Measurements from ENCODE around the gene RTN1.

The RTN1 gene

GRCh38 chr14:59811073-59811472 is 59.5 kb downstream of the RTN1 start:
- Histone ChIP-seq H3K4me1 (ENCODE audit: control insufficient read depth, insufficient read depth, low read length, poor library complexity, severe bottlenecking) (no peaks in the 10 kb centered on the region), H3K27ac (ENCODE audit: insufficient read depth, low read length, poor library complexity, severe bottlenecking) (no peak overlapping the region), H3K4me3 (ENCODE audit: insufficient read depth, low read depth, low read length, poor library complexity, severe bottlenecking) (no peak overlapping the region), H3K9me3 (ENCODE audit: control insufficient read depth, low read length) (no peaks in the 10 kb centered on the region), H3K27me3 (replicated peaks; ENCODE audit: control insufficient read depth, insufficient read depth, low read length, poor library complexity, severe bottlenecking) (no peaks in the 10 kb centered on the region), H3K36me3 (ENCODE audit: control insufficient read depth, insufficient read depth, low read length) (no peaks in the 10 kb centered on the region)
- no peak for DNase-seq

DNA sequence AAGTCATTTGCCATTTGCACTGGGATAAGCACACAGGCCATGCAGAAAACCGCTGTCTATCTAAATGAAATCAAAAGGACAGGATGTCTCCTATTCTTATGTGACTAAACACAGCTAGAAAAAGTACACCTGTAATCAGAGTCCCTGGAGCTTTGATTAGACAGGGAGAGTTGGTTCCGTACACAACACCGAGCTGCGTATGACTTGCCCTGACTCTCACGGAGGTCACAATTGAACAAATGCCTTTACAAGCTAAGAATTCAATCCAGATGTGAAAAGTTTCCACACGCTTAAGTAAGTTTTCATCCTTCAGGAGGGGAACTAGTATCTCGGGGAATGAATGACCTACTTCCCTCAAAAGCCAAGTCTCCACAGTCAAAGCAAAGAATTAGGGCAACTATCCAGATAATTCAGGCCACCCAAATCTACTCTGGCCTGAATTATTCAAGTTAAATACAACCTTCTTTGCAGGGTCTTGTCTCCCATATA is 67.5 kb downstream of the RTN1 start:
- no peak for DNase-seq
- no peak overlapping the region for H3K27ac ChIP-seq (ENCODE audit: insufficient read depth, low read length, poor library complexity, severe bottlenecking)
- H3K4me1 ChIP-seq (ENCODE audit: control insufficient read depth, insufficient read depth, low read length, poor library complexity, severe bottlenecking) = no peaks in the 10 kb centered on the region
- H3K4me3 ChIP-seq (ENCODE audit: insufficient read depth, low read depth, low read length, poor library complexity, severe bottlenecking) = no peak overlapping the region
- H3K36me3 ChIP-seq (ENCODE audit: control insufficient read depth, insufficient read depth, low read length) = no peaks in the 10 kb centered on the region
- no peaks in the 10 kb centered on the region for H3K9me3 ChIP-seq (ENCODE audit: control insufficient read depth, low read length)
- no peaks in the 10 kb centered on the region for H3K27me3 ChIP-seq (replicated peaks; ENCODE audit: control insufficient read depth, insufficient read depth, low read length, poor library complexity, severe bottlenecking)

- H3K27ac ChIP-seq (ENCODE audit: insufficient read depth, low read length, poor library complexity, severe bottlenecking) = no peak overlapping the region
These were observed 82.4 kb downstream of the RTN1 start for GRCh38 chr14:59788176-59788575.

DNA sequence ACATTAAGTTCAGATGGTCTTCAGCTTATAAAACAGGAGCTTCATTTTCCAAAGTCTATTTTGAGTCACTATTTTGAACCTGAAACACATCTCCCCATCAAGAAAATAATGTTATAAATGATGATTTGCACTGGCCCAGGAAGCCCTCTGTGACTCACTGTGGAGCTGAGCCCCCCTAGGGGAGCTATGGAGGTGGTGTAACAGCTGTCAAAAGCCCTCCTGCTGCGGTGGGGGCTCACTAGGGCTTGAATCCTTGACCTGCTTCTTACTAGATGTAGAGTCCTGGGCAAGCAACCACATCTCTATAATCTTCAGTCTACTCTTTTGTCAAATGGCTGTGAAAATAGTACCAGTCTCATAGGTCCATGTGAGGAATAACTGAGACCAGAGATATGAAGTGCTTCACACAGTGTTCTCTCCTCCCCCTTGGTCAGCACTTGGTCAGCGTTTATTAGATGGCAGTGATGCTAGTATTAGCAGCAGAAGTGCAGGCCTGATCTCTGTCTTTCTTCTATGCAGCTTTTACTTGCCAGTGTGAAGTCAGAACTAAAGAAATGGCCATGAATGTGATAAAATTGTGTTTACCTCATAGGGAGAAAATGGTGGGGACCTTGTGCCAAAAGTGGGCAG is 83.4 kb downstream of the RTN1 start:
- Histone ChIP-seq H3K27me3 (replicated peaks; ENCODE audit: control insufficient read depth, insufficient read depth, low read length, poor library complexity, severe bottlenecking) (no peaks in the 10 kb centered on the region), H3K4me3 (ENCODE audit: insufficient read depth, low read depth, low read length, poor library complexity, severe bottlenecking) (no peak overlapping the region), H3K9me3 (ENCODE audit: control insufficient read depth, low read length) (no peaks in the 10 kb centered on the region), H3K36me3 (ENCODE audit: control insufficient read depth, insufficient read depth, low read length) (no peaks in the 10 kb centered on the region), H3K4me1 (ENCODE audit: control insufficient read depth, insufficient read depth, low read length, poor library complexity, severe bottlenecking) (no peaks in the 10 kb centered on the region), H3K27ac (ENCODE audit: insufficient read depth, low read length, poor library complexity, severe bottlenecking) (no peak overlapping the region)
- no peak for DNase-seq

More at GRCh38 chr14:59788176-59788575, 82.4 kb downstream of the RTN1 start:
- Histone ChIP-seq H3K9me3 (ENCODE audit: control insufficient read depth, low read length) (no peaks in the 10 kb centered on the region), H3K4me3 (ENCODE audit: insufficient read depth, low read depth, low read length, poor library complexity, severe bottlenecking) (no peak overlapping the region), H3K27me3 (replicated peaks; ENCODE audit: control insufficient read depth, insufficient read depth, low read length, poor library complexity, severe bottlenecking) (no peaks in the 10 kb centered on the region), H3K36me3 (ENCODE audit: control insufficient read depth, insufficient read depth, low read length) (no peaks in the 10 kb centered on the region), H3K4me1 (ENCODE audit: control insufficient read depth, insufficient read depth, low read length, poor library complexity, severe bottlenecking) (no peaks in the 10 kb centered on the region)
- DNase-seq = no peak

- H3K27ac ChIP-seq (ENCODE audit: insufficient read depth, low read length, poor library complexity, severe bottlenecking) = no peak overlapping the region
- no peaks in the 10 kb centered on the region for H3K27me3 ChIP-seq (replicated peaks; ENCODE audit: control insufficient read depth, insufficient read depth, low read length, poor library complexity, severe bottlenecking)
- H3K4me3 ChIP-seq (ENCODE audit: insufficient read depth, low read depth, low read length, poor library complexity, severe bottlenecking) = no peak overlapping the region
- H3K4me1 ChIP-seq (ENCODE audit: control insufficient read depth, insufficient read depth, low read length, poor library complexity, severe bottlenecking) = no peaks in the 10 kb centered on the region
- DNase-seq = no peak
- no peaks in the 10 kb centered on the region for H3K36me3 ChIP-seq (ENCODE audit: control insufficient read depth, insufficient read depth, low read length)
- no peaks in the 10 kb centered on the region for H3K9me3 ChIP-seq (ENCODE audit: control insufficient read depth, low read length)
These were observed 84.9 kb downstream of the RTN1 start for GRCh38 chr14:59785629-59786028.

DNA sequence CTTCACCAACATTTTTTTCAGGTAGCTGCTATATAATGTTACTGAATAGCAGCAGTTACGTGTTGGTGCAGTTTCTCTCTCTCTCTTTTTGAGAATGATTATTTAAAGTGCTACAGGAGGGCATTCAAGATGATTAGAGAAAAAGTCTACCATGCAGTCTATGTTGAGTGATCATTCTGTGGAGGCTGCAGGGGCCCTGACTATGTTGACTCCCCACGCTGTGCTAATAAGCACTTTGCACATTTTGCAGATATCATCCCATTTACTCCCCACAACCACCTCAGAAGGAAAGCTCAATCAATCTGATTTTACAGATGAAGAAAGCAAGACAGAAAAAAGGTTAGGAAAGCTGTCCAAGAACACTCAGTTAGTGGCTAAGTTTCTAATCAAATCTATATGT is 87.8 kb downstream of the RTN1 start:
- H3K9me3 ChIP-seq (ENCODE audit: control insufficient read depth, low read length) = no peaks in the 10 kb centered on the region
- no peaks in the 10 kb centered on the region for H3K27me3 ChIP-seq (replicated peaks; ENCODE audit: control insufficient read depth, insufficient read depth, low read length, poor library complexity, severe bottlenecking)
- no peak overlapping the region for H3K4me3 ChIP-seq (ENCODE audit: insufficient read depth, low read depth, low read length, poor library complexity, severe bottlenecking)
- no peaks in the 10 kb centered on the region for H3K36me3 ChIP-seq (ENCODE audit: control insufficient read depth, insufficient read depth, low read length)
- H3K4me1 ChIP-seq (ENCODE audit: control insufficient read depth, insufficient read depth, low read length, poor library complexity, severe bottlenecking) = no peaks in the 10 kb centered on the region
- no peak for DNase-seq
- no peak overlapping the region for H3K27ac ChIP-seq (ENCODE audit: insufficient read depth, low read length, poor library complexity, severe bottlenecking)

DNA sequence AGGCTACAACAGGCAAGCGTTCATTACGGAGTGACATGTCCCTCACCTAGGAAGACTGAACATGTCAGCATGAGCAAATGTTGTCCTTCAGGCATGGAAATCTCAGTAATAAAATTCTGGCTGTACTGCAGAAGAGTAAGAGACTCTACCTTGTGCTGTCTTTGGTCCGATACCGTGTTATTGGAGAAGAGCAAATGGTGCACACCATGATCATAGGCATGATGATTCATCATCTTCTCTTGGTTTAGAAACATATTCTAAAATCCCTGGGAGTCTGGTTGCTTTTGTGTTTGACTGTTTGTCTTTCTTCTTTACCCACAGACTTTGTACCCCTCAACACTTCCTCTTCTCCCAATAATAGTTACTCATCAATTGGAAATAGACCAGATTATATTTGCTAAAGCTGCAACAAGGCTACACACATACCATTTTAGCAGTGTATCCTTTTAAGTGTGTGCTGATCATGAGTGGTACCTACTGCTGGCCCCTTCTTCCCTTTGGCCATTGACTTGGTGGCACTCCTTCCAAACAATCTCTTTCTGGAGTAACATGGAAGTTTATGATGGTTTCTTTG is 93.5 kb downstream of the RTN1 start:
- no peaks in the 10 kb centered on the region for H3K36me3 ChIP-seq (ENCODE audit: control insufficient read depth, insufficient read depth, low read length)

GRCh38 chr14:59776468-59776867 is 94.1 kb downstream of the RTN1 start:
- no peaks in the 10 kb centered on the region for H3K36me3 ChIP-seq (ENCODE audit: control insufficient read depth, insufficient read depth, low read length)
- no peaks in the 10 kb centered on the region for H3K4me1 ChIP-seq (ENCODE audit: control insufficient read depth, insufficient read depth, low read length, poor library complexity, severe bottlenecking)
- no peak overlapping the region for H3K27ac ChIP-seq (ENCODE audit: insufficient read depth, low read length, poor library complexity, severe bottlenecking)
- no peaks in the 10 kb centered on the region for H3K27me3 ChIP-seq (replicated peaks; ENCODE audit: control insufficient read depth, insufficient read depth, low read length, poor library complexity, severe bottlenecking)
- H3K4me3 ChIP-seq (ENCODE audit: insufficient read depth, low read depth, low read length, poor library complexity, severe bottlenecking) = no peak overlapping the region
- no peak for DNase-seq
- no peaks in the 10 kb centered on the region for H3K9me3 ChIP-seq (ENCODE audit: control insufficient read depth, low read length)

More for the DNA sequence above, 93.5 kb downstream of the RTN1 start:
- no peak for DNase-seq
- Histone ChIP-seq H3K4me1 (ENCODE audit: control insufficient read depth, insufficient read depth, low read length, poor library complexity, severe bottlenecking) (no peaks in the 10 kb centered on the region), H3K4me3 (ENCODE audit: insufficient read depth, low read depth, low read length, poor library complexity, severe bottlenecking) (no peak overlapping the region), H3K27ac (ENCODE audit: insufficient read depth, low read length, poor library complexity, severe bottlenecking) (no peak overlapping the region), H3K27me3 (replicated peaks; ENCODE audit: control insufficient read depth, insufficient read depth, low read length, poor library complexity, severe bottlenecking) (no peaks in the 10 kb centered on the region), H3K9me3 (ENCODE audit: control insufficient read depth, low read length) (no peaks in the 10 kb centered on the region)

- H3K9me3 ChIP-seq (ENCODE audit: control insufficient read depth, low read length) = no peaks in the 10 kb centered on the region
- H3K27me3 ChIP-seq (replicated peaks; ENCODE audit: control insufficient read depth, insufficient read depth, low read length, poor library complexity, severe bottlenecking) = no peaks in the 10 kb centered on the region
- H3K36me3 ChIP-seq (ENCODE audit: control insufficient read depth, insufficient read depth, low read length) = no peaks in the 10 kb centered on the region
- no peak for DNase-seq
- no peak overlapping the region for H3K4me3 ChIP-seq (ENCODE audit: insufficient read depth, low read depth, low read length, poor library complexity, severe bottlenecking)
- H3K27ac ChIP-seq (ENCODE audit: insufficient read depth, low read length, poor library complexity, severe bottlenecking) = no peak overlapping the region
- H3K4me1 ChIP-seq (ENCODE audit: control insufficient read depth, insufficient read depth, low read length, poor library complexity, severe bottlenecking) = no peaks in the 10 kb centered on the region
These were observed 98.3 kb downstream of the RTN1 start for GRCh38 chr14:59772233-59772632.

- H3K27me3 ChIP-seq (replicated peaks; ENCODE audit: control insufficient read depth, insufficient read depth, low read length, poor library complexity, severe bottlenecking) = no peaks in the 10 kb centered on the region
- H3K4me3 ChIP-seq (ENCODE audit: insufficient read depth, low read depth, low read length, poor library complexity, severe bottlenecking) = no peak overlapping the region
- no peaks in the 10 kb centered on the region for H3K4me1 ChIP-seq (ENCODE audit: control insufficient read depth, insufficient read depth, low read length, poor library complexity, severe bottlenecking)
- no peaks in the 10 kb centered on the region for H3K36me3 ChIP-seq (ENCODE audit: control insufficient read depth, insufficient read depth, low read length)
- H3K27ac ChIP-seq (ENCODE audit: insufficient read depth, low read length, poor library complexity, severe bottlenecking) = no peak overlapping the region
- no peak for DNase-seq
- H3K9me3 ChIP-seq (ENCODE audit: control insufficient read depth, low read length) = no peaks in the 10 kb centered on the region
These were observed 99.0 kb downstream of the RTN1 start for GRCh38 chr14:59771577-59771976.
